ENCODE results near the gene MSH4.
"Not testable (repeated sequence)": the region's sequence is repeated elsewhere in the genome, so short reads cannot be mapped to it uniquely, and the experiment has no call there.

MSH4 gene

DNA sequence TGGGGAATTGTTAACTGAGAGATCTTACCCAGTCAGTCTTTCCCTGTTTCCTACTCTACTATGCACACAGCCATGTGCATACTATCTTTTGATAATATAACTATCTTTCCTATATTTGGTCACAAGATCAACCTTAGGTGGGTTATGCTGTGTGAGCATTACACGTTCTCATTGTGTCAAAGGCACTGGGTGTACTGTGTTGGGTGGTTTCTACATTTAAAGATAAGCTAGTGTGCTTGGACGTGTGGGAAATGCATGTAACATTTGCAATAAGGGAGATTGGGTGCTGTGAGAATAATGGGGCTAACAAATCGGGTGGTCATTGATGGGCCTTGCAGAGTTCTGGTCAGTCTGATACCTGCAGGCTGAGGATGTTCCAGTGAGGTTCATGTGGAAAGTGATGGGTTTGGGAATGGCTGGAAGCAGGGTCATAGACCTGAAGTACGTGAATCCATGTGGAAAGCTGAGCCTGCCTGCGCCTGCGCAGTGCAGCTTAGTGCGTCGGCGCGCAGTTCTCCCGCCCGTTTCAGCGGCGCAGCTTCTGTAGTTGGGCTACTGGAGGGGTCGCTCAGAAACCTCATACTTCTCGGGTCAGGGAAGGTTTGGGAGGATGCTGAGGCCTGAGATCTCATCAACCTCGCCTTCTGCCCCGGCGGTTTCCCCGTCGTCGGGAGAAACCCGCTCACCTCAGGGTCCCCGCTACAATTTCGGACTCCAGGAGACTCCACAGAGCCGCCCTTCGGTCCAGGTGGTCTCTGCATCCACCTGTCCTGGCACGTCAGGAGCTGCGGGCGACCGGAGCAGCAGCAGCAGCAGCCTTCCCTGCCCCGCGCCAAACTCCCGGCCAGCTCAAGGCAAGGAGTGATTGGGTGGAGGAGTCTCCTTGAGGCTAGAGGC is at the start of gene MSH4:
Gene MSH4 (plus strand): TSS at position 507 of the 897 bp plus-strand sequence. CDS start 104 bp downstream, at position 611.
- DNase-seq = no peak

DNA sequence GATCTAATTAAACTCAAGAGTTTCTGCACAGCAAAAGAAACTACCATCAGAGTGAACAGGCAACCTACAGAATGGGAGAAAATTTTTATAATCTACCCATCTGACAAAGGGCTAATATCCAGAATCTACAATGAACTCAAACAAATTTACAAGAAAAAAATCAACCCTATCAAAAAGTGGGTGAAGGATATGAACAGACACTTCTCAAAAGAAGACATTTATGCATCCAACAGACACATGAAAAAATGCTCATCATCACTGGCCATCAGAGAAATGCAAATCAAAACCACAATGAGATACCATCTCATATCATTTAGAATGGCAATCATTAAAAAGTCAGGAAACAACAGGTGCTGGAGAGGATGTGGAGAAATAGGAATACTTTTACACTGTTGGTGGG is 39.5 kb upstream of the MSH4 start:
- not testable (repeated sequence) for DNase-seq

DNA sequence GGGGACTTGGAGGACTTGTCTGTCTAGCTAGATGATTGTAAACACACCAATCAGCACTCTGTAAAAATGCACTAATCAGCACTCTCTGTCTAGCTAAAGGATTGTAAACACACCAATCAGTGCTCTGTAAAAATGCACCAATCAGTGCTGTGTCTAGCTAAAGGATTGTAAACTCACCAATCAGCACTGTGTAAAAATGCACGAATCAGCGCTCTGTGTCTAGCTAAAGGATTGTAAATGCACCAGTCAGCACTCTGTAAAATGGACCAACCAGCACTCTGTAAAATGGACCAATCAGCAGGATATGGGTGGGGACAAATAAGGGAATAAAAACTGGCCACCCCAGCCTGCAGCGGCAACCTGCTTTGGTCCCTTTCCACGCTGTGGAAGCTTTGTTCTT is 38.1 kb upstream of the MSH4 start:
- not testable (repeated sequence) for DNase-seq

DNA sequence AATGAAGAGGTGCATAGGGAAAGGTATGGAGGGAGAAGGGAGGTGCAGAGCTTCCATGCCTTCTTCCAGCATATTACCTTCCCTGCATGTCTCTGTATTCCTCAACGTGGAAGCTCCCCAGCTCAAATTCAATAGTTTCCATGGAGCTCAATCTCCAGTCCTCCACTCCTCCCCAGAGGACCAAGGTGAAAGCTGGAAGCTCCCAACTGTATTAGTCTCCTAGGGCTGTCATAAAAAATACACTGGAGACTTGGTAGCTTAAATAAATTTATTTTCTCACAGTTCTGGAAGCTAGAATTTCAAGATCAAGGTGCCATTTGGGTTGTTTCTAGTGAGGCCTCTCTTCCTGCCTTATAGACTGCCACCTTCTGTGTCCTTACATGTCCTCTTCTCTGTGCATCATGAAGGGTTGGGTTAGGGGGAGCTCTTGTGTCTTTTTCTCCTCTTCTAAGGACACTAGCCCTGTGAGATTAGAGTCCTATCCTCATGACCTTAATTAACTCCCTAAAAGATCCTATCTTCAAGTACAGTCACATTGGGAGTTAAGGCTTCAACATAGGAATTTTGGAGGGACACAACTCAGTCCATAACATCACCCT is 32.5 kb upstream of the MSH4 start:
- no peak for DNase-seq

DNA sequence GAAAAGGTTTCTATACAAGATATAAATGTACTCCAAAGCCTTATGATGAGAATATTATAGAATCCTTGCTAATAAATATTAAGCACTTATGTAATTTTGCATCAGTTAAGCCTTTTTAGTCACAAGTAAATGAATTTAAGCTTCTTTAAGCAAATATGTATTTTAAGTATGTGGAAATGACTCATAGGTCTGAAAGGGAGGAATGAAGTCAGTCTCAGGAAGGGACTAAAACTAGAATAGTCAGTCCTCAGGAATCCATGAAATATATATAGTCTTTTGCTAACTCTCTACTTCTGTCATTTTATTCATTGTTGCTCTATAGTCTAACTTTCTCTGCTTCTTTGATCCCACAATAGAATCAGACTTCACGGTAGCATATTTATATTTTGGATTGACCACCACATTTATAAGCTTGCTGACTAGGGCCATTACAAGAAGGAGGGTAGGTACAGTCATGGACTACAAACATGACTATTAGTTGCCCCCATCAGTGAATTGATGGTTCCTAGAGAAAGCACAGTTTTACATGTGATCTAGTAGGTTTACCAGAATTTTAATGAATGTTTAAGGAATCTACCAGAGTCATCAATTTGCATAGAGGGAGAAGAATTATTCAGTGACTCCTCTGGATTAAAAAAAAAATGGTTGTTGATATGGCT is 30.9 kb upstream of the MSH4 start:
- DNase-seq = no peak

DNA sequence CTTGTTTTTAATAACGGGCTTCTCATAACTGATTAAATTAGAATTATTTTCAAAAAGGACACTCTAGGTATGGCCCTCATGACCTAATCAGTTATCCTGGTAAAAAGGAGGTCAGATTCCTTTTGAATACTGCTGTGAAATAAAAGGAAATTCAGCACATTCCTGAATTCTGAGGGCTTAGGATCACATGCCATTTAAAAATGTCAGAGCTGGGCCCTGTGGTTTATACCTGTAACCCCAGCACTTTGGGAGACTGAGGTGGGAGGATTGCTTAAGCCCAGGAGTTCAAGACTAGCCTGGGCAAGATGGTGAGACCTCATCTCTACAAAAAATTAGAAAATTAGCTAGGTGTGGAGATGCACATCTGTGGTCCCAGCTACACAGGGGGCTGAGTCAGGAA is 28.7 kb upstream of the MSH4 start:
- DNase-seq = no peak

DNA sequence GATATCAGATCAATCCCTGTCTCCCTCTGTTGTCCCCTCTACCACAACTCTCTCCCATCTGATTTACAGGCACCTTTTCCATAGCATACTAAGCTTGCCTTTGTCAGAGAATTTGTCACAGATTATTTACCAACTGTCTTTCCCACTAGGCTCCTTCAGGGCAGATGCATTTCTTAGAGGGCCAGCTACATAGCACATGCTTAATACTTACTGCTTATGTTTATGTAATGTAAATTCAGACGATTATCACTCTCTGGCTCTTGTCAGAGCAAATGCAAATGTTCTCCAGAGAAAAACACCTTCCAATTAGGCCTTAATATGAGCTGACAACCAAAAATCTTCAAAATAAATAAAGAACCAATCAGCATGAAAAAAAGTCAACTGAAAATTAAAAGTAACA is 25.9 kb upstream of the MSH4 start:
- no peak for DNase-seq

DNA sequence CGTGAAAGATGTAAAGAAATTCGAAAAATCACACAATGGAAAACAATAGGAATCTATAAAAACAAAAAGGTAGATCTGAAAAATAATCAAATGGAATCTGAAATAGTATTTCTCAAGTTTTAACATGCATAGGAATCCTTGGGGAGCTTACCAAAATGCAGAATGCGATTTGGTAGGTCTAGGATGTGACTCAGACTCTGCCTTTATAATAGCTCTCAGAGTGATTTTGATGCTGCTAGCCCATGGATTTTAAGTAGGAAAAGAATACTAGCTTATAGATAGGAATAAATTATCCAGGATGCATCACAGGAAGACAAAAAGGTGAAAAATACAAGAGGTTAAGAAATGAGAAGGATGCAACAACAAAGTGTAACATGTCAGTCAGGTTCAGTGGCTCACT is 24.7 kb upstream of the MSH4 start:
- no peak for DNase-seq

DNA sequence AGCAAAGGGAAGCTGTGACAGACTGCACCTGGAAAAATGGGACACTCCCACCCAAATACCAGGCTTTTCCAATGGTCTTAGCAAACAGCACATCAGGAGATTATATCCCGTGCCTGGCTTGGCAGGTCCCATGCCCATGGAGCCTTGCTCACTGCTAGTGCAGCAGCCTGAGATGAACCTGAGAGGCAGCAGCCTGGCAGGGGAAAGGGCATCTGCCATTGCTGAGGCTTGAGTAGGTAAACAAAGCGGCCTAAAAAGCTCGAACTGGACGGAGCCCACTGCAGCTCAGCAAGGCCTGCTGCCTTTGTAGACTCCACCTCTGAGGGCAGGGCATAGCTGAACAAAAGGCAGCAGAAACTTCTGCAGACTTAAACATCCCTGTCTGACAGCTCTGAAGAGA is 18.9 kb upstream of the MSH4 start:
- not testable (repeated sequence) for DNase-seq

DNA sequence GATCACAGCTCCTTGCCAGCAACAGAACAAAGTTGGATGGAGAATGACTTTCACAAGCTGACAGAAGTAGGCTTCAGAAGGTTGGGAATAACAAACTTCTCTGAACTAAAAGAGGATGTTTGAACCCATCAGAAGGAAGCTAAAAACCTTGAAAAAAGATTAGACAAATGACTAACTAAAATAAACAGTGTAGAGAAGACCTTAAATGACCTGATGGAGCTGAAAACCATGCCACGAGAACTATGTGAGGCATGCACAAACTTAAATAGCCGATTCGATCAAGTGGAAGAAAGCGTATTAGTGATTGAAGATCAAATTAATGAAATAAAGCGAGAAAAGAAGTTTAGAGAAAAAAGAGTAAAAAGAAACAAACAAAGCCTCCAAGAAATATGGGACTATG is 18.0 kb upstream of the MSH4 start:
- DNase-seq = not testable (repeated sequence)

DNA sequence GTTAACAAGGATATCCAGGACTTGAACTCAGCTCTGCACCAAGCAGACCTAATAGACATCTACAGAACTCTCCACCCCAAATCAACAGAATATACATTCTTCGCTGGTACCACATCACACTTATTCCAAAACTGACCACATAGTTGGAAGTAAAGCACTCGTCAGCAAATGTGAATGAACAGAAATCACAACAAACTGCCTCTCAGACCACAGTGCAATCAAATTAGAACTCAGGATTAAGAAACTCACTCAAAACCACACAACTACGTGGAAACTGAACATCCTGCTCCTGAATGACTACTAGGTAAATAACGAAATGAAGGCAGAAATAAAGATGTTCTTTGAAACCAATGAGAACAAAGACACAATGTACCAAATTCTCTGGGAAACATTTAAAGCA is 16.5 kb upstream of the MSH4 start:
- DNase-seq = not testable (repeated sequence)

DNA sequence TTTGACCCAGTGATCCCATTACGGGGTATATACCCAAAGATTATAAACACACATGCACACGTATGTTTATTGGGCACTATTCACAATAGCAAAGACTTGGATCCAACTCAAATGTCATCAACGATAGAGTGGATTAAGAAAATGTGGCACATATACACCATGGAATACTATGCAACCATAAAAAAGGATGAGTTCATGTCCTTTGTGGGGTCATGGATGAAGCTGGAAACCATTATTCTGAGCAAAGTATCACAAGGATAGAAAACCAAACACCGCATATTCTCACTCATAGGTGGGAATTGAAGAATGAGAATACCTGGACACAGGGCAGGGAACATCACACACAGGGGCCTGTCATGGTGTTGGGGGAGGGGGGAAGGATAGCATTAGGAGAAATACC is 12.8 kb upstream of the MSH4 start:
- DNase-seq = not testable (repeated sequence)

DNA sequence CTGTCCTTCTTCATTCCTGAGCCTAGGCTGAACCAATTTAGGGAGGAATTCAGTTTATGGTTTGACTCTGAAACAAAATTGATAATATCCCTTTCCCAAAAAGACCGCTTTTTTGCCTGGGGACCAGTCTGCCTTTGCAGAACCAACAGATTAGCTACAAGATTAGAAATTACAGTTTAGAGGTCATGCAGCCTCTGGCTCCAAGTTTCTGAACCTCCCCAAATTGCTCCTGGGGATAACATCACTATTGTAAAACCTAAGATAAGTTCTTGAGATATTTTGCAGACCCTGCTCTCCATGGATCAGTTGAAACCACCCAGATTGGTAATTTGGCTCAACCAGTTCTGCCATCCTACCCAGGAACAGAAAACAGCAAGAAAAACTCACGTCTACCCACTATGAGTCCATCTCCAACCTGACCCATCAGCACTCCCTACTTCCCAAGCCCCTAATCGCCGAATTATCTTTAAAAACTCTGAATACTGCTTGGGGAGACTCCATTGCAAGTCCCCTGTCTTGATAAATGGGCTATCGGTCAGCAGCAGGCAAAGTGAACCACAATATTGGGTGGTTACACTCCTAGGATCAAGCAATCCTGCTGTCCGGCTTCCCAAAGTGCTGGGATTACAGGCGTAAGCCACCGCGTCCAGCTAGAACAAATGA is 11.2 kb upstream of the MSH4 start:
- no peak for DNase-seq

DNA sequence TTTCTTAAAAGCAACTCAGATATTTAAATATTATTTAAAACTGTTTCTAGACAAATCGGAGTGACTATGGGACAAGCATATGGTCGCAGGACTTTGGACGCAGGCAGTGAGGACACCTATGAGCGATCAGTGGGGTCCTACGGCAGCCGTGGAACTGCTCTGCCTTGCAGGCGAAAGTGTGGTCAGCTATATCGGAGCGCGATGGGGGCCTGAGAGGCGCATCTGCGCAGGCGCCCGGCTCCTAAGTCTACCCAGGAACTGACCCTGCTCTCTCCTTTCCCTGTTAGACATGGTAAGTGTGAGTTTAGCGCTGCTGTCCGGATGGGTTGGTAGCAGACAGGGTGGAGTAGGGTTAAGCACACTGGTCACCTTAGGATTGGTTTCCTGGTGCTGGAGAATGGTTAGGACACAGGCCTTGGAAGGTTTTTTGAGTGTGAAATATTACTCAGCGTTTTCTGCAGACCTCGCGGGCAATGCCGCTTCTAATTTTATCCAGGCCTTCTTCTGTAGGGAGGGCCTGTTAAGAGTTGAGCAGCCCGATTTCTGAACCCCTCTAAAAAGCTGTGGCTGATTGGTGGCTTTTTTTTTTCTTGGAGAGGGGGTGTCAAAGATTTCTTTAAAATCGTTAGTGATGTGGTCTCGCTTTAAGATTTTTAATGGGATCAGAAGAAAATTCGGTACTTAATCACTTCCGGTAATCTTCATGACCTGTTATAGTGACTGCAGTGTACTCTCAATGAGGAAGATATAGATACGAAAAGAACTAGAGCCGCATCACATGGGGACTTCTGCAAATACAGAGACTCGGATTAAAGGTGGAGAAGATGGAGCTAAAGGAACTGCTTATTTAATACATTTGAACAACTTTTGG is 10.5 kb upstream of the MSH4 start, which contains the start of gene RABGGTB:
Gene RABGGTB (plus strand): TSS at position 274 of the 871 bp plus-strand sequence. CDS start 16 bp downstream, at position 290.
- DNase-seq = peak; percentile 90 to 93

DNA sequence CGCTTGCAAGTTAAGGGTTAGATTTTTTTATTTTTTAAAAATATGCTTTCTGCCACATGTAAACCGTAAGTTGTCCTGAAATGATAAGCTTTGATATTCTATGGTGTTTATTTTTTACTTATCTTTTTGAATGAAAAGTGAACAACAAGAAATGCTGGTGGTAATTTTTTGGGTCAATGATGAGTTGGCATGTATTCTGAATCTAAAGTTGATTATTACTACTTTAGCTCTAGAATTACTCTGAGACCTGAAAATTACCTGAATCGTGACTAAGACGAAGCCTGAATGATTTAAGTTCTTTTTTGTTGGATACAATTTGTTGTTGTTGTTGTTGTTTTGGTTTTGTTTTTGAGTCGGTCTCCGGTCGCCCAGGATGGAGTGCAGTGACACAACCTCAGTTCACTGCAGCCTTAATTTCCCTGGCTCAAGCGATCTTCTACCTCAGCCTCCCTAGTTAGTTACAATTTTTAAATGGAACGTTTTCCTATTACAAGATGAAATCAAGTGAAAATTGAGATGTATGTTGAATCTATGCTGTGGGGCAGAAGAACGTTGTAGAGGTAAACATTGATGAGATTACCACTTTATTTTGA is 9.7 kb upstream of the MSH4 start:
- no peak for DNase-seq

DNA sequence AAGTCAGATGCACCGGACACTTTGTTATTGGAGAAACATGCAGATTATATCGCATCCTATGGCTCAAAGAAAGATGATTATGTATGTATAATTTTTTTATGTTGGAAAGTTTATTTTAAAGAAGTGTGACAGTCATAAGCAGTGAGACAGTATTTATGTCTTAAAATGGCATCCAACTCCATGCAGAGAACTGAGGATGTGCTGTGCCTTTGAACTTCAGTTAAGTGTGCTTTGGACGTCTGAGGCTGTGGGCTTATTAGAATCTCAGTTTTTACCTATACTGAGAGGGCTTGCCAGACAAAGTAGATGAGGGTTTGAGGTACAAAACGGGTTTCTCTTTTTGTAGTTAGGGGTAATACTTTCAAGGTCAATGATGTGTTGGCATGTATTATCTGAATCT is 9.2 kb upstream of the MSH4 start:
- no peak for DNase-seq

DNA sequence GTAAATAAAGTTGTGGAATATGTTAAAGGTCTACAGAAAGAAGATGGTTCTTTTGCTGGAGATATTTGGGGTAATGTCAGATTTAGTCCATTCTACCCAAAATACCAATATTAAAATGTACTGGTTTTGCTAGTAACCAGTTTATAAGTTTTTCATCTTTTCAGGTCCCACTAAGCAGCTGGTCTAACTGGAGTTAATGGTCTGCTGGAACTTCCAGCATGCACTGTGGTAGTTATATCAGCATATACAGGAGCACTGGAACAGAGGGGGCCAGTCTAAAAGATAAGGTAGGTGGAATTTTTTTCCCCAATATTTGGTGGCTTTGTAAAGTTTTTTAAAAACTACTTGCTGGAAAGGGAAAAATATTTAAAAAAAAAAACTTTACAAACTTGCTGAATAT is 6.7 kb upstream of the MSH4 start:
- no peak for DNase-seq

DNA sequence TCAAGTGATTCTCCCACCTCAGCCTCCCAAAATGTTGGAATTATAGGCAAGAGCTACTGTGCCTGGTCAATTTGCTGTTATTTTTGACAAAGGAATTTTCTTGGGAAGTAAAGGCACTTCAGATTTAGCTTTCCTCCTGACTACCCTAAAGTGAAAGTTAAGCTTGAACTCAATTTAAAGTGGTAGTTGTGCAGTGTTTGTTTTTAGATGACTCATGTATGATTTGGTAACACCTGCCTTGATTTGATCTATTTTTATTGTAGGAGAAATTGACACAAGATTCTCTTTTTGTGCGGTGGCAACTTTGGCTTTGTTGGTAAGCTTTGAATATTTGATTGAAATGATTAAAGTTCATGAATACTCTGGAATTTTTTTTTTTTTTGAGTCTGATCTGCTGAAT is 5.7 kb upstream of the MSH4 start:
- DNase-seq = no peak

DNA sequence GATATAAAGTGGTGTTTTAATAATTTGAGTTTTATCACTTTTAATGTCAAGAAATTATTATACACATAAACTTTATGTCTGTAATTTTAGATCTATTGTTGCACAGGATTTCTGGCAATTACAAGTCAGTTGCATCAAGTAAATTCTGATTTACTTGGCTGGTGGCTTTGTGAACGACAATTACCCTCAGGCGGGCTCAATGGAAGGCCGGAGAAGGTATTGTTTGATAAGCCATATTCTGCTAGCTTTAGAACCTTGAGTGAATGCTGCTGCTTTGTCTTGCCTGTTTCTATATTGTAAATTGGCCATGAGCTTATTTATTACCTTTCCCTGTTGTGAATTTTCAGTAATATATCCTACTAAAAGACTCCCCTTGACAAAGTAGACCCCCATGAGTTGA is 4.6 kb upstream of the MSH4 start:
- DNase-seq = no peak

DNA sequence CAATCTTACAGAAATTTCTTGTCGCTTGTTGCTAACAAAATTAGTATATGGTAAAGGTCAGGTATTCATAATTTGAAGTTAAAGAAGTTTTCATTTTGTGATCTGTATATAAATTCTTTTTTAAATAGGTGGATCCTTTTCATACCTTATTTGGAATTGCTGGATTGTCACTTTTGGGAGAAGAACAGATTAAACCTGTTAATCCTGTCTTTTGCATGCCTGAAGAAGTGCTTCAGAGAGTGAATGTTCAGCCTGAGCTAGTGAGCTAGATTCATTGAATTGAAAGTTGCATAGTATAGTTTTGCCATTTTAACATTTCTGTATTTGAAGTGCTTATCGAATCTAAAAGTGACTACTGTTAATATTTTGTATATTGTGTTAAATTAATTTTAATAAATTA is 2.3 kb upstream of the MSH4 start:
- DNase-seq = no peak

DNA sequence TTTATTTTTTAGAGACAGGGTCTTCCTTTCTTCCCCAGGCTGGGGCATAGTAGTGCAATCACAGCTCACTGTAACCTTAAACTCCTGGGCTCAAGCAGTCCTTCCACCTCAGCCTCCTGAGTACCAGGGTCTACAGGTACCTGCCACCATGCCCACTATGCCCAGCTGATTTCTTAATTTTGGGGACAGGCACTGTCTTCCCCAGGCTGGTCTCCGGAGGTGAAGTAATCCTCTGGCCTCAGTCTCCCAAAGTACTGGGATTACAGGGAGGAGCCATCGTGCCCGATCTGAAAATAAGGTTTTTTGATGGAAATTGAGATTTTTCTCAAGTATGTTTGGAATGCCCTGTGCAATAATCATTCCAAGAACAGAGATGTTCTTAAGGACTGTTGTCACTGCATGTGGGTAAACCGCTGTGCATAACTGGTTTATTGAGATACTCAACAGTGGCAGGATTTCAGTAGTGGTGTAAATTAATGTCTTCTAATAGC is 934 bp upstream of the MSH4 start:
- DNase-seq = no peak

DNA sequence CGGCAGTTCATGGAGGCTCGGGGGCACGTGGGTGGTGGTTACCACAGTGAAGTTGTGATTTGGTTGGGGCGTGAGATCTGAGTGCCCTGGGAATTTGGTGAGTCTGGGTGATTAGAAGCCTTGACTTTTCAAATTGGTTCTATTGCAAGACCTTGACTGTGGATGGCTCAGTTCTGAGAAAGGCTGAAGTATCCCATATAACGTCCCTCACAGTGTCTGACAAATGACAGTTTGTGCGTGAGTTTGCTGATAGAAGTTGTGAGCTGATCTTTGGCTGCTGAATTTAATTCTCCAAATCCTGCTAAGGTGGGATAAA is 549 bp downstream of the MSH4 start:
- DNase-seq = no peak

All from stimulated activated CD4-positive, alpha-beta T cell treated with anti-CD3 and anti-CD28 coated beads, Interleukin-4, amount 100 ng/mL, for 4 hours (primary cell).